Left kidney (tissue), 2 donors: ENCODE measurements around the gene TESK2. TPM values are rescaled to one million over a fixed set of nuclear protein-coding genes. Genes with fewer than 3 reads are reported as not detected.
"Not testable (repeated sequence)": the region's sequence is repeated elsewhere in the genome, so short reads cannot be mapped to it uniquely, and the experiment has no call there.

Experiments
- DNase-seq: peaks from one replicate; pipeline ENCODE4 v3.0.0-alpha.2; 2013
- polyA plus RNA-seq: library from polyadenylated mRNA; unstranded; fragments of 120-200 nt; gene quantifications from one replicate; pipeline ENCODE4 v1.2.1, GENCODE V29; 2013; ENCODE audit not compliant: insufficient read length

TESK2 gene
- polyA plus RNA-seq, 1 donor = 8.0 TPM

DNA sequence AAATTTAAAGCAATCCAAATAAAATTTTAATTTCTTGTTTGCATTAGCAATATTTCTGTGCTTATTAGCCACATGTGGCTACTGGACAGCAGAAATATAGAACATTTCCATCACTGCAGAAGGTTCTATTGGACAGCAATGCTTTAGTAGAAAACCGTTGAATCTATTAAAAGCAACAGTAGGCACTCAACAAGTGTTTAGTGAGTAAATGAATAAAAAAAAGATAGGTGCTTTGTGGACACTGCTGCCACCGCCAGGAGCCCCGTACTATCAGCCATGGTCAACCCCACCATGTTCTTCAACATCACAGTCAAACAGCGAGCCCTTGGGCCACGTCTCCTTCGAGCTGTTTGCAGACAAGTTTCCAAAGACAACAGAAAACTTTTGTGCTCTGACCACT lies 76.2 kb downstream of the TESK2 start:
- no peak for DNase-seq

DNA sequence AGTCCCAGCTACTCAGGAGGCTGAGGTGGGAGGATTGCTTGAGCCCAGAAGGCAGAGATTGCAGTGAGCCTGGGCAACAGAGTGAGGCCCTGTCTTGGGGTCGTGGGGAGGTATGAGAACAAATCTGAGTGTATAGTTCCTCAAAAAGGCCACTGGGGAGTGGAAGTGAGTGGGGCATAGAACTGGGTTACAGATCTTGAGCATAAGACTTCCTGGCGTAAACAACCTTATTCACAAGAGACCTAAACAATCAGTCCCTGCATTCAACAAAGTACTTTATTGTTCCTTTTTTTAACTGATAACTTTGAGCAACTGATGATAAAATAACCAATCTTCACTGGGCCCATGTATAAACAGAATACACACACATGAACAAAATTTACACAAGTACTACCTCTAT lies 78.1 kb downstream of the TESK2 start:
- DNase-seq = no peak

DNA sequence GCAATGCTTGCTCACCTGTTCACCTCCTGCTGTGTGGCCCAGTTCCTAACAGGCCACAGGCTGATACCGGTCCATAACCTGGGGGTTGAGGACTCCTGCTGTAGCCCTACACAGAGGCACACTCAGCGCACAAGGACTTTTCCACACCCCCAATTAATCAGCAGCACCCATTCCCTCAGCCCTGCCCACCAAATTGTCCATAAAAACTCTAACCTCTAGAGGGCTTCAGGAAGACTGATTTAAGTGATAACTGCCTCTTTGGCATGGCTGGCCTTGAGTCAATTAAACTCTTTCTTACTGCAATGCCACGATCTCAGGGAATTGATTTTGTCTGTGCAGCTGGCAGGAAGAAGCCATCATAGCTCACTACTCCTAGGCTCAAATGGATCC lies 79.5 kb downstream of the TESK2 start:
- no peak for DNase-seq

DNA sequence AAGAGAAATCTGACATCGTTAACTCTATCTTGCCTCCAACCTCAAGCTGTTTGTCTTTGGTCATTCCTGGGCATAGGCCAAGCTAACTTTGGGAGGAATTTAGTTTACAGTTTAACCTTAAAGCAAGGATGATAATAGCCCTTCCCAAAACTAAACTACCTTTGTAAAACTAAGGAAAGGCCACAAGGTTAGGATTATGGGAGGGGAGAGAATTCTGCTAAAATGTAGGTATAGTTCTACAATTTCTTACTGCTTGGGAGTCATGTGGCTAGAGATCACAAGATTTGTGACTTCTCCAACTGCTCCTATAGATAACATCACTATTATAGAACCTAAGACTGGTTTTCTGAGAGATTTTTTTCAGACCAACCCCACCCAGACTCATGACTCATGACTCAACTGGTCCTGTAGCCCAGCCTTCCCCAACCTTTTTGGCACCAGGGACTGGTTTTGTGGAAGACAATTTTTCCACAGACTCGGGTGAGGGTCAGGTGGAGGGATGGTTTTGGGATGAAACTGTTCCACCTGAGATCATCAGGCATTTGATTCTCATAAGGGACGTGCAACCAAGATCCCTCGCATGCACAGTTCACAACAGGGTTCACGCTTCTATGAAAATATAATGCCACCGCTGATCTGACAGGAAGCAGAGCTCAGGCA lies 80.0 kb downstream of the TESK2 start:
- no peak for DNase-seq

DNA sequence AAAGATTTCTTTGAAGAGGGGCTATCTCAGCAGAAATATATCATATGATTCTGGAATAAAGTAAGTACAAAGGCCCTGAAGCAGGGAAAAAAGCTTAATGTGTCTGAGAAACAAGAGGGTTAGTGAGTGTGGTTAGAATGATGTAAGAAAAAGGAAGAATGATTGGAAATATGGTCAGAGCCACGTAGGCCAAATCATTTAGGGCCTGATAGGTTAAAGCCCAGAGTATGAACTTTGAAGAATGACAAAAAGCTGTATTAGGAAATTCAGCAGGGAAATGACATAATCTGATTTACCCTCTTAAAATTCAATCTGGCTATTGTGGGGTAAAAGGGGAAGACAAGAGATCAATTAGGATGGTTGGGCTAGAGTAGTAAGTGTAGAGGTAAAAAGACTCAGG lies 81.7 kb downstream of the TESK2 start:
- DNase-seq = no peak

DNA sequence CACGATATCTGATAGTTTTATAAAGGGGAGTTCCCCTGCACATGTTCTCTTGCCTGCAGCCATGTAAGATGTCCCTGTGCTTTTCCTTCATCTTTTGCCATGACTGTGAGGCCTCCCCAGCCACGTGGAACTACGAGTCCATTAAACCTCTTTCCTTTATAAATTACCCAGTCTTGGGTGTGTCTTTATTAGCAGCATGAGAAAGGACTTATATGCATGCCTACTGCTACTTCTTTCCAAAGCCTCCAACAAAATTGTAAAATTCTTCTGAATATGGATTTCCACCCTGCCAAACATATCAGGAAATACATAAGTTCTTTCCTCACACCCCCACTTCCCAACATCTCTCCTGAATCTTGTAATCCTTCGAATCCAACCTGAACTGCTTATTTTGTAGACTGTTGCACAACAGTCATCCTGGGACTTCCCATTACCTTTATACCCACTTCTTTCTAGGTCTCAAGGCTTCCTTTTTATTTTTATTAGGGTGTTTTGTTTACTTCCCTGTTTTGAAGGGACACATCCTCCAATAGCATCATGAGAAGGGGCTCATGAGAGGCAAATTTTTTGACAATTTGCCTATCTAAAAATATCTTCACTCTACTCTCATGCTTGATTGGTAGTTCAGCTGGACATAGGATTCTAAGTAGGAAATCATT lies 83.2 kb downstream of the TESK2 start:
- no peak for DNase-seq

DNA sequence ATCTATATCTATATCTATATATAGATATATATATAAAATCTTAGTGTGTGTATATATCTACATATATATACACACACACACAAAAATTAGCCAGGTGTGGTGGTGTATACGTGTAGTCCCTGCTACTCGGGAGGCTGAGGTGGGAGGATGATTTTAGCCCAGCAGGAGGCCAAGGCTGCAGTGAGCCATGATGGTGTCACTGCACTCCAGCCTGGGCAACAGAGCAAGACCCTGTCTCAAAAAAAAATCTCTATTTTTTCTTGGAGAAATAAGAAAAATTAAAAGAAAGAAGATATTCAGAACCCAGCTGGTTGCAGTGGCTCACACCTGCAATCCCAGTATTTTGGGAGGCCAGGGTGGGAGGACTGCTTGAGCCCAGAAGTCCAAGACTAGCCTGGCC lies 85.3 kb downstream of the TESK2 start:
- no peak for DNase-seq

DNA sequence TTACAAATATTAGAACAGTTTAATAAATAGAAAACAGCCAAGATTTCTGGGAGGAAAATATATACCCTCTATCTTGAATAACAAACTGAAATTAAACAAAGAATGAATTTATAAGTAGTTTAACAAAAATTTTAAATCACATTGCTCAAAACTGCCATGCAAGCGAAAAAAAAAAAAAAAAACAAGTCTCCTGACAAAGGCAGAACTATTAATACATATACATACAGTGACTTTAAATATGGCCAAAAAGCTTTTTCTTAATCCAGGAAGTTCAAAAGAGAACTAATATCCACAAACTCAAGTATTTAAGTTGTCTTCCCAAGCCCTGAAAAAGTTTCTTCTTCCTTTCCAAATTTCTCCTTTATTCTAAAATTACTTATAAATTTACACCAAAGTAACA lies 87.2 kb downstream of the TESK2 start:
- no peak for DNase-seq

DNA sequence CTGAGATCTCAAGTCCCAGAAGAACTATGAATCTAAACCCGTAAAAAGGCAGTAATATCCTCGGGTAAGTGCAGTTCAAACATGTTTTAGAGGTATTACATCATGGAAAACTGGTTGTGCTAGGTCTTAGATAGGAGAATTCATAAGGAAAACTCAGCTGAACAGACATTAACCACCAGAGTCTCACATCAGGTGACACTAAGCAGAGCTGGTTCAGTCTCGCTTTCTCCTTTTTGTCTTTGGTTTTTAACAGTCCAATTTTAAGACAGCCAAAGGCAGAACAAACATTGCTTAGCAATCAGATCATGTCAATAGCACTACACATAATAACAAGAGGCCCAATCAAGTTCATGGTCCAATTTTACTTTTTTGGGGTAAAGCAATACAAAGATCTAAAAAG lies 87.7 kb downstream of the TESK2 start:
- no peak for DNase-seq

DNA sequence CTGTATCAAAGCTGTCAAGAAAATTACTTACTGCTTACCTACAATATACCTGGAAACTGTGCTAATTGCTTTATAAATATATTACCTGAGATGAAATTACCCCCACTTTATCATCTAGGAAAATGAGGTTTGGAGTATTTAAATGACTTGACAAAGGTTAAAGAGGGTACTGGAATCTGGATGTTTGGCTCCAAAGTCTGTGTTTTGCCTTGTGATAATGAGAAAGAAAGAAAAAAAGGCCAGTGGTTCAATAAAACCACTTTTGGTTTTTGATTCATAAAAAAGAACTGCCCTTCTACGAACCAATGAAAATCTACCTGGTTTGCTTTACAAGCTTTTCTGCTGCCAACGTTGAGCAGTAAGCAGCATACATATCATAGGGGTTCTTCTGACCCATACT lies 89.4 kb downstream of the TESK2 start:
- no peak for DNase-seq

DNA sequence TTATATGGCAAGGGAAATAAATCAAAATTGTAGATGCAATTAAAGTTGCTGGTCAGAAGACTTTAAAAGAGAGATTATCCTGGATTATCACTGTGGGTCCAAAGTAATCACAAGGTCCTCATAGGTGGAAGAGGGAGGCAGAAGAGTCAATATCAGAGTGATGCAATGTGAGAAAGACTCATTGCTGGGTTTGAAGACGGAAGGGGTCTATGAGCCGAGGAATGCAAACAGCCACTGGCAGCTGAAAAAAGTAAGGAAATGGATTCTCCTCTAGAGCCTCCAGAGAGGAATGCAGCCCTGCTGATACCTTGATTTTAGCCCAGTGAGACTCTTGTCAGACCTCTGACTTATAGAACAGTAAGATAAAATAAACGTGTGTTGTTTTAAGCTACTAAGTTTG lies 90.9 kb downstream of the TESK2 start:
- no peak for DNase-seq

DNA sequence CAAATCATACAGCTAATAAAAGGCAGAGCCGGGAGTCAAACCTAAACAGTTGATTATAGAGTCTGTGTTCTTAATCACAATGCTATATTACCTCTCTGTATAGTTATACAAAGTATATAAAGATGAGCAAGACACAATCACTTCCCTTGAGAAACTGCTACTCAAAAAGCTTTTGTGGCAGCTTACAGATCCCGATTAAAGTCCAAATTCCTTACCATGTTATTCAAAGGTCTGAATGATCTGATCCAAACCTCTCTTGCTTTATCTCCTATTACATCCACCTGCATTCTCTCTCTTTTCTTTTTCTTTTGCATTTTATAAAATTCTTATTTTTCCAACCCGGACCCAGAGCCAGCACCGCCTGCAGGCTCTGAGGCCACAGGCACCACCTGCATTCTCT lies 93.7 kb downstream of the TESK2 start:
- no peak for DNase-seq

DNA sequence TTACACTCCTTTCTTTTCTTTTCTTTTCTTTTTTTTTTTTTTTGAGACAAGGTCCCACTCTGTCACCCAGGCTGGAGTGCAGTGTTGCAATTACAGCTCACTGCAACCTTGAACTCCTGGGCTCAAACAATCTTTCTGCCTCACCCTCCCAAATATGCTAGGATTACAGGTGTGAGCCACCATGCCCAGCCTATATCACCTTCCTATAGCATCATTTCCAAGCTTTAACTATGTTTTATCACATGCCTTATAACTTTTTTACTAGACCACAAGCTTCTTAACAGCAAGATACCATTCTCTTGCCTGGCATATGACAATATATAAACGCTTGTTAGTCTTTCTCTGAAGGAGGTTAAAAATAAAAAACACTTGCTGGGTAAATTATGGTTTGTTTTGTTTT lies 95.4 kb downstream of the TESK2 start:
- no peak for DNase-seq

DNA sequence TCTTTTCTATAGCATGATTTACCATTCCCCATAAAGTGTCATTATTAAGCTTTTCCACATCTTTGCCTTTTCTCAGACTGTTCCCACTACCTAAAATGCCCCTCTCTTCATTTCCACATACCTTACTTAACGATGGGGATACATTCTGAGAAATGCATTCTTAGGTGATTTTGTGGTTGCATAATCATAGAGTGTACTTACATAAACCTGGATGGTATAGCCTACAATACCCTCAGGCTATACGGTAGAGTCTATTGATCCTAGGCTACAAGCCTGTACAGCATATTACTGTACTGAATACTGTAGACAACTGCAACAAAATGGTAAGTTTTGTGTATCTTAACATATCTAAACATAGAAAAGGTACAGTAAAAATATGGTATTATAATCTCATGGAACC lies 95.9 kb downstream of the TESK2 start:
- no peak for DNase-seq

DNA sequence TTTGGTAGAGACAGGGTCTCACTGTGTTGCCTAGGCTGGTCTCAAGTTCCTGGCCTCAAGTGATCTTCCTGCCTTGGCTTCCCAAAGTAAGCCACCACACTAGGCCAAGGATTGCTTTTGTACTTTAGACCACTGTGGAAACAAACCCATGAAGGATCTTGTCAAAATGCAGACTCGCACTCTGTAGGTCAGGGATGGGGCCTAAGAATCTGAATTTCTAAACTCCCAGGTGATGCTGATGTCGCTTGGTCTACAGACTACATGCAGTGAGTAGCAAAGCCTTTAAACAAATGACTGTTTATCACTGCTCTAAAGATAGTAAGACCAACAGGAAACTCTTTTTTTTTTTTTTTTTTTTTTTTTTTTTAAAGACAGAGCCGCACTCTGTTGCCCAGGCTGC lies 96.6 kb downstream of the TESK2 start:
- DNase-seq = no peak

DNA sequence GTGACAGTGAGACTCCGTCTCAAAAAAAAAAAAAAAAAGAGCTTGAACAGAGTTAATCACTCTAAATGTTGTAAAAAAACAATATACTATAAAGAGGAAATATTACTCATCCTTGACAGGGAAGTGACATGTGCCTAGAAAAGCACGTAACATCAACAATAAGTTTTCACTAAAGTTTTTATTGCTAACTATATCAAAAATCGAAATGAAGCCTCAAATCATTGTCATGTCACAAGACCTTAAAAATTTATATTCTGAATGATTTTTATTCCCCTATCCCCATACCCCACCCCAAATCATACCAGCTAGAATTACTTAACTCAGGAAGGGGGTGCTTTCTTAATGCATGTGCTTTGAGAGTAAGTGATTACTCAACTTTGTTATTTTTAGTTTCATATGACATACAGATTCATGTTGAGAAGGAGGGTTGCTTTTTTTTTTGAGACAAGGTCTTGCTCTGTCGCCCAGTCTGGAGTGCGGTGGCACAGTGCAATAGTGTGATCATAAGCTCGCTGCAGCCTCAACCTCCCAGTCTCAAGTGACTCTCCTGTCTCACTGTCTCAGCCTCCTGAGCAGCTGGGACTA lies 97.2 kb downstream of the TESK2 start:
- no peak for DNase-seq

DNA sequence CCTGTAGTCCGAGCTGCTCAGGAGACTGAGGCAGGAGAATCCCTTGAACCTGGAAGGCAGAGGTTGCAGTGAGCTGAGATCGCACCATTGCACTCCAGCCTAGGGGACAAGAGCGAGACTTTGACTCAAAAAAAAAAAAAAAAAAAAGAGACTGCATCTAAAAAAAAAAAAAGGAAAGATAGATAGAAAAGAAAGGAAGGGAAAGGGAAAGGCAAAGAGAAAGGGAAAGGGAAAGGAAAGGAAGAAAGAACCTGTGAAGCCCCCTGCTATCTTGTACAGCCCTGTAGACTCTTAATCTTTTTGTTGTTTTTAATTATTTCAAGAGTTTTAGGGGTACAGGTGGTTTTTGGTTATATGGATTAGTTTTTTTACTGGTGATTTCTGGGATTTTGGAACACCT lies 104.7 kb downstream of the TESK2 start:
- no peak for DNase-seq

DNA sequence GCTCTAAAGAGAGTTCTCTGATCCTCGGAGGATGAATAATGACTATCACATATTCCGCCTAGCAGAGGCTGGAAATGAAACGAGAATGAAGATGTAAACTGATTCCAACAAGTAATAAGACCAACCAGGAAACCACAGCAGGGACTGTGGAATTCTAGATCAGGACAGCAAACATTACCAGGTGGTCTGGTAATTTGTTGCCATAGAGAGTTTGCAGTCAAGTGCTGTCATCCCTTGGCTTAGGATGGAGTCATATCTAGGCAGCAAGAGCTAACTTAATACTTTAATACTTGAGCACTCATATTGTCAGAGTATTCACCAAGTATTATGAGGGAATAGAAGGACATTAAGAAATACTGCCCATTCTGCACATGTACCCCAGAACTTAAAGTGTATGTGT lies 105.7 kb downstream of the TESK2 start:
- DNase-seq = no peak

DNA sequence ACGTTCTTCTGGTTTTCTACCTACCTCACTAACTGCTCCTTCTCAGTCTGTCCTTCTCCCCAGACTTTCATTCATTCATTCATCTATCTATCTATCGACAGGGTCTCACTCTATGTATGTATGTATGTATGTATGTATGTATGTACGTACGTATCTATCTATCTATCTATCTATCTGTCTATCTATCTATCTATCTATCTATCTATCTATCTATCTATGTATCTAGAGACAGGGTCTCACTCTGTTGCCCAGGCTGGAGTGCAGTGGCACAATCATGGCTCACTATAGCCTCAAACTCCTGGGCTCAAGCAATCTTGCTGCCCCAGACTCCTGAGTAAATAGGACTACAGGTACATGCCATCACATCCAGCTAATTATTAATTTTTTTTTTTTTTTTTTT lies 106.8 kb downstream of the TESK2 start:
- DNase-seq = not testable (repeated sequence)

DNA sequence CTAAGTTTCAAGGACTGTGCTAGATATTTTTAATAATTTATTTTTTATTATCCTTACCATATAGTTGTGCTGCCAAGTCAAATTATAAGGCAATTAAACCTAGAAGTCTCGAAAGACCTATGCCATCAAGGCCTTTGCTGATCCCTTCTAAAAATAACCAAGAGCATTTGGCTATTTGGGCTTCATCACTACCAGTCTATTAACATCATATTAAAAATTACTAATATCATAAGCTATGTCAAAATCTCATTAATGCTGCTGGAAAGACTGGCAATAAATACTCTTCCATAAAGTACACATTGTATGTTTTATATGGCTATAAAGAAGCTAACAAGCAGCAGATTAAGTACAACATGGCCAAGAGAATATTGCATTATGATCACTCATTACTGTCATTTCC lies 107.8 kb downstream of the TESK2 start:
- no peak for DNase-seq

DNA sequence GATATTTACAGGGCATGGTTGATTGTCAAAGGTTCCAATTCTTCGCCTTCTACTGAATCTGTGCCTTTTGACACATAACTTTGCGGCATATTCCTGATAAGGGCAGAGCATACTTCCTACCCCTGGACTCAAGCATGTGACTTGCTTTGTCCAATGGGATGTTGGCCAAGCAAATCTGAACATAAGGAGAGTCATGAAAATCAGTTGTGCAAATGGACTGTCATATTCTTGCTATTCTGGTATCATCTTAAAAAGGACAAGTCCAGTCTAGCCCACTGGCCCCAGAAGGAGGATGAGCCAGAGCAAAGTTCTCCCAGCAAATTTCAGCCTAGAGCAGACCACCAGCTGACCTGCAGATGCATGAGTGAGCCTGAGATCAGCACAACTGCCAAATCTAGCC lies 109.7 kb downstream of the TESK2 start:
- no peak for DNase-seq

DNA sequence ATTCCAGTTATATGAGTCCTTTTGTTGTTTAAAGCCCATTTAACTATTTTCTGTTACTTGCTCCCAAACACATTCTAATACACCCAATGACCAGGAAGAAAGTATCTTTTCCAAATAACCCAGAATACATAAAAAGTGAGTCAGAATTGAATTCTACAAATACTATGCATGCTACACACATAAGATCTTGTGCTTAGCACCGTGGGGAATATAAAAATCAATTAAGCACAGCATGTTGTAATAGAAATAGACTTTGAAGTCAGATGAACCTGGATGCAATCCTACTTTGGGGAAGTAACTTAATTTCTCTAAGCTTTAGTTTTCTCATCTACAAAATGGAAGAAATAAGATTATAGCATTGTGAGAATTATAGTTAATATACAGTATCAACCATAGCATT lies 110.2 kb downstream of the TESK2 start:
- DNase-seq = no peak

DNA sequence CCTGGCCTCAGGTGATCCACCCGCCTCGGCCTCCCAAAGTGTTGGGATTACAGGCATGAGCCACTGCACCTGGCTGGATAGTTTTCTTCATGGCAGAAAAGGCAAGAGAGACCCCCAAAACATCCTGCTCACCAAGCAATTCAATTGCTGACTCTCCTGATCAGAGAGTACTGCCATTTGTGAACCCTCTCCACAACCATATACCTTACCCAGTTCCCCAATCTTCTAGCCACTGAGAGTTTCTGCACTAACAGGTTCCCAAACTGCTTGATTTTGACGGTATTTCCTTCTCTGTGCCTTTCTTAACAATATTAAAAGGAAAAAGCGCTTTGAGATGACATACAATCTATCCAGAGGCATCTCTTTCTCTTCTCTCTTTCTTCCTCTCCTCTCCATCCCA lies 110.8 kb downstream of the TESK2 start:
- no peak for DNase-seq

DNA sequence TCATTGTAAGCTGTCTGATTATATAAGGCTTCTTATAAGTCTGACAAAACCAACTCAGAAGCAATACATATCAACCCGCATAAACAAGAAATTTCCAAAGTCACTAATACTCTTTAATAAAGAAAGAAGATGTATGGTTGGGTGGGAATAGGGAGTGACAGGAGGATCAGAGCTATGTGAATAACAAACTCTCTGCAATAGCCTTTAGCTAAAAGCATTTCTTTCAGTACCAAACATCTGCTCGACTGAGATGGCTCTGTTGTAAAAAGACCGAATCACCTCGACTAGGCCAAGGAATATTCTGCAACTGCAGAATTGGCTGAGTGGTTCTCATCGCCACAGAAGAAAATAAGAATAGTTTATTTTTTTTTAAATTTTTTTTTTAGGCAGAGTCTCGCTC lies 111.4 kb downstream of the TESK2 start:
- no peak for DNase-seq
